IPS-20b (cell line): ENCODE data around the gene HECW1.

ENCODE experiments used
- H3K27ac ChIP-seq: one replicate; pipeline ENCODE4 v1.5.1; 2013; ENCODE audit warnings: low read length
- H3K27me3 ChIP-seq: 2 replicates; pipeline ENCODE4 v1.6.1; 2013; ENCODE audit warnings: mild to moderate bottlenecking, low read length, inconsistent platforms; ENCODE audit not compliant: insufficient read depth
- H3K36me3 ChIP-seq: 2 replicates; pipeline ENCODE4 v1.6.1; 2013; ENCODE audit warnings: low read depth, mild to moderate bottlenecking, inconsistent platforms, low read length, moderate library complexity; ENCODE audit not compliant: insufficient read depth
- H3K4me1 ChIP-seq: 2 replicates; pipeline ENCODE4 v1.6.1; 2013; ENCODE audit warnings: mild to moderate bottlenecking, control low read depth, inconsistent platforms, low read length, moderate library complexity; ENCODE audit not compliant: insufficient read depth
- H3K4me3 ChIP-seq: 2 replicates; pipeline ENCODE4 v1.5.1; 2013; ENCODE audit warnings: mild to moderate bottlenecking, low read length, inconsistent platforms
- H3K9ac ChIP-seq: 2 replicates; pipeline ENCODE4 v1.6.1; 2013; ENCODE audit warnings: low read depth, mild to moderate bottlenecking, inconsistent platforms, low read length, moderate library complexity
- H3K9me3 ChIP-seq: 2 replicates; pipeline ENCODE4 v1.6.1; 2013; ENCODE audit warnings: mild to moderate bottlenecking, low read depth, low read length, inconsistent platforms; ENCODE audit not compliant: insufficient read depth

The HECW1 gene

GRCh38 chr7:43486634-43487033, 374.2 kb downstream of the HECW1 start:
- H3K27me3 ChIP-seq: no peaks in the 10 kb centered on the region
- no peak overlapping the region for H3K27ac ChIP-seq
- H3K9ac ChIP-seq: no peak overlapping the region
- no peaks in the 10 kb centered on the region for H3K9me3 ChIP-seq
- H3K4me3 ChIP-seq: no peak overlapping the region
- H3K36me3 ChIP-seq: no peaks in the 10 kb centered on the region
- H3K4me1 ChIP-seq: no peaks in the 10 kb centered on the region

- no peaks in the 10 kb centered on the region for H3K36me3 ChIP-seq
- H3K27me3 ChIP-seq: no peaks in the 10 kb centered on the region
- no peaks in the 10 kb centered on the region for H3K4me1 ChIP-seq
- no peak overlapping the region for H3K27ac ChIP-seq
- no peak overlapping the region for H3K4me3 ChIP-seq
- no peak overlapping the region for H3K9ac ChIP-seq
- no peaks in the 10 kb centered on the region for H3K9me3 ChIP-seq
These were observed 375.3 kb downstream of the HECW1 start for GRCh38 chr7:43487731-43488073.

GRCh38 chr7:43489257-43489656, 376.8 kb downstream of the HECW1 start:
- Histone ChIP-seq H3K27ac (no peak overlapping the region), H3K27me3 (no peaks in the 10 kb centered on the region), H3K4me3 (no peak overlapping the region), H3K4me1 (no peaks in the 10 kb centered on the region), H3K9me3 (no peaks in the 10 kb centered on the region), H3K36me3 (no peaks in the 10 kb centered on the region), H3K9ac (no peak overlapping the region)

GRCh38 chr7:43490016-43490415, 377.6 kb downstream of the HECW1 start:
- Histone ChIP-seq H3K27ac (no peak overlapping the region), H3K36me3 (no peaks in the 10 kb centered on the region), H3K4me3 (no peak overlapping the region), H3K4me1 (no peaks in the 10 kb centered on the region), H3K27me3 (no peaks in the 10 kb centered on the region), H3K9ac (no peak overlapping the region; the same call in 1 of the 2 replicates), H3K9me3 (no peaks in the 10 kb centered on the region)

- Histone ChIP-seq H3K27me3 (no peaks in the 10 kb centered on the region), H3K9me3 (no peaks in the 10 kb centered on the region), H3K27ac (no peak overlapping the region)
These were observed 378.7 kb downstream of the HECW1 start for GRCh38 chr7:43491123-43491522.

GRCh38 chr7:43491984-43492383, 379.5 kb downstream of the HECW1 start:
- H3K9ac ChIP-seq: no peak overlapping the region
- no peaks in the 10 kb centered on the region for H3K4me1 ChIP-seq
- no peak overlapping the region for H3K27ac ChIP-seq
- no peak overlapping the region for H3K4me3 ChIP-seq
- no peaks in the 10 kb centered on the region for H3K9me3 ChIP-seq
- no peaks in the 10 kb centered on the region for H3K27me3 ChIP-seq
- H3K36me3 ChIP-seq: no peaks in the 10 kb centered on the region

More at GRCh38 chr7:43491123-43491522, 378.7 kb downstream of the HECW1 start:
- Histone ChIP-seq H3K9ac (no peak overlapping the region), H3K4me3 (no peak overlapping the region), H3K4me1 (no peaks in the 10 kb centered on the region), H3K36me3 (no peaks in the 10 kb centered on the region)

GRCh38 chr7:43492896-43493295, 380.4 kb downstream of the HECW1 start:
- no peak overlapping the region for H3K9ac ChIP-seq

GRCh38 chr7:43495572-43495971, 383.1 kb downstream of the HECW1 start:
- H3K27me3 ChIP-seq: no peaks in the 10 kb centered on the region
- H3K27ac ChIP-seq: no peak overlapping the region
- H3K9ac ChIP-seq: no peak overlapping the region
- H3K4me3 ChIP-seq: no peak overlapping the region
- no peaks in the 10 kb centered on the region for H3K9me3 ChIP-seq
- no peaks in the 10 kb centered on the region for H3K36me3 ChIP-seq
- no peaks in the 10 kb centered on the region for H3K4me1 ChIP-seq

More at GRCh38 chr7:43492896-43493295, 380.4 kb downstream of the HECW1 start:
- Histone ChIP-seq H3K27me3 (no peaks in the 10 kb centered on the region), H3K9me3 (no peaks in the 10 kb centered on the region), H3K4me1 (no peaks in the 10 kb centered on the region), H3K36me3 (no peaks in the 10 kb centered on the region), H3K4me3 (no peak overlapping the region), H3K27ac (no peak overlapping the region)

- Histone ChIP-seq H3K9me3 (no peaks in the 10 kb centered on the region), H3K4me3 (no peak overlapping the region), H3K4me1 (no peaks in the 10 kb centered on the region), H3K27me3 (no peaks in the 10 kb centered on the region), H3K36me3 (no peaks in the 10 kb centered on the region), H3K9ac (no peak overlapping the region), H3K27ac (no peak overlapping the region)
These were observed 384.1 kb downstream of the HECW1 start for GRCh38 chr7:43496596-43496995.

GRCh38 chr7:43501870-43502269, 389.4 kb downstream of the HECW1 start:
- no peaks in the 10 kb centered on the region for H3K9me3 ChIP-seq
- no peaks in the 10 kb centered on the region for H3K27me3 ChIP-seq
- no peak overlapping the region for H3K4me3 ChIP-seq
- no peaks in the 10 kb centered on the region for H3K4me1 ChIP-seq
- no peaks in the 10 kb centered on the region for H3K36me3 ChIP-seq
- H3K9ac ChIP-seq: no peak overlapping the region
- no peak overlapping the region for H3K27ac ChIP-seq

- Histone ChIP-seq H3K4me3 (no peak overlapping the region), H3K9ac (no peak overlapping the region), H3K27me3 (no peaks in the 10 kb centered on the region), H3K36me3 (no peaks in the 10 kb centered on the region), H3K4me1 (no peaks in the 10 kb centered on the region), H3K27ac (no peak overlapping the region), H3K9me3 (no peaks in the 10 kb centered on the region)
These were observed 390.5 kb downstream of the HECW1 start for GRCh38 chr7:43502941-43503340.

GRCh38 chr7:43505412-43505811, 393.0 kb downstream of the HECW1 start:
- Histone ChIP-seq H3K27me3 (no peaks in the 10 kb centered on the region), H3K36me3 (no peaks in the 10 kb centered on the region), H3K9ac (no peak overlapping the region), H3K4me3 (no peak overlapping the region), H3K9me3 (no peaks in the 10 kb centered on the region), H3K4me1 (no peaks in the 10 kb centered on the region), H3K27ac (no peak overlapping the region)

- Histone ChIP-seq H3K4me1 (no peaks in the 10 kb centered on the region), H3K27ac (no peak overlapping the region), H3K9ac (no peak overlapping the region), H3K9me3 (no peaks in the 10 kb centered on the region), H3K27me3 (no peaks in the 10 kb centered on the region), H3K4me3 (no peak overlapping the region), H3K36me3 (no peaks in the 10 kb centered on the region)
These were observed 394.0 kb downstream of the HECW1 start for GRCh38 chr7:43506460-43506859.
